GM12878 (cell line): Measurements from ENCODE around the gene SLC5A2.

ENCODE experiments used
- CTCF ChIP-seq, 3 experiments: IDR thresholded peaks in 2 of 3; conservative IDR thresholded peaks in 1 of 3; 2 replicates each; pipeline ENCODE4 v1.5.1; 2011; ENCODE audit warnings: low read depth in 3 of 3, low read length in 3 of 3, mild to moderate bottlenecking in 3 of 3, control low read depth in 2 of 3, moderate library complexity in 2 of 3, inconsistent platforms in 1 of 3, mixed read lengths in 1 of 3; ENCODE audit not compliant: control insufficient read depth in 2 of 3, insufficient read depth in 1 of 3; ENCODE audit errors: extremely low read depth in 1 of 3
- NFYB ChIP-seq: IDR thresholded peaks from 2 replicates; pipeline ENCODE4 v1.6.1; 2011; ENCODE audit warnings: low read depth, mild to moderate bottlenecking, low read length, improper control_type of control experiment, moderate library complexity; ENCODE audit not compliant: insufficient read depth
- STAT1 ChIP-seq: fragments of 450-650 bp; conservative IDR thresholded peaks from 2 replicates; pipeline ENCODE4 v1.6.1; 2014; ENCODE audit warnings: antibody characterized with exemption, mild to moderate bottlenecking
- TAF1 ChIP-seq: IDR thresholded peaks from 2 replicates; pipeline ENCODE4 v1.6.1; 2011; ENCODE audit warnings: mild to moderate bottlenecking, low read depth, low read length, borderline replicate concordance

GRCh38 chr16:31464348-31464769 lies 18.6 kb upstream of the SLC5A2 start:
- TF ChIP-seq CTCF (IDR thresholded peaks at IDR 0.05 in 2 of 3, conservative IDR thresholded peaks at IDR 0.05 in 1 of 3; ENCODE audit: control insufficient read depth in 2 of 3, extremely low read depth in 1 of 3, insufficient read depth in 1 of 3, low read depth in 3 of 3, low read length in 3 of 3): no peak
- TF ChIP-seq NFYB: no peak
- TF ChIP-seq STAT1: no peak
- TF ChIP-seq TAF1: no peak
